Ectodermal cell (in vitro differentiated cells): Measurements from ENCODE around the gene ST6GALNAC2.

Experiments used
- H3K27ac ChIP-seq: 2 replicates; pipeline ENCODE4 v1.7.0; 2013; ENCODE audit warnings: mild to moderate bottlenecking, low read depth, low read length; ENCODE audit not compliant: insufficient read depth, poor library complexity, severe bottlenecking
- H3K27me3 ChIP-seq: 2 replicates; pipeline ENCODE4 v1.7.0; 2013; ENCODE audit warnings: mild to moderate bottlenecking, low read length; ENCODE audit not compliant: insufficient read depth, control insufficient read depth, poor library complexity, severe bottlenecking
- H3K36me3 ChIP-seq: one replicate; pipeline ENCODE4 v1.7.0; 2013; ENCODE audit warnings: low read length; ENCODE audit not compliant: control insufficient read depth, insufficient read depth
- H3K4me1 ChIP-seq: one replicate; pipeline ENCODE4 v1.7.0; 2013; ENCODE audit warnings: low read length; ENCODE audit not compliant: control insufficient read depth, insufficient read depth
- H3K4me3 ChIP-seq: 2 replicates; pipeline ENCODE4 v1.7.0; 2013; ENCODE audit warnings: low read depth, low read length, control low read depth; ENCODE audit not compliant: insufficient read depth
- H3K9me3 ChIP-seq: 2 replicates; pipeline ENCODE4 v1.7.0; 2013; ENCODE audit warnings: mild to moderate bottlenecking, low read length, moderate library complexity; ENCODE audit not compliant: control insufficient read depth
- WGBS, 2 experiments: methylation state at CpG; one replicate each; pipeline ENCODE4 v1.1.7; 2013; ENCODE audit warnings: missing lambda C conversion rate in 2 of 2; 5-methylcytosine and 5-hydroxymethylcytosine counted together

ST6GALNAC2 gene

DNA sequence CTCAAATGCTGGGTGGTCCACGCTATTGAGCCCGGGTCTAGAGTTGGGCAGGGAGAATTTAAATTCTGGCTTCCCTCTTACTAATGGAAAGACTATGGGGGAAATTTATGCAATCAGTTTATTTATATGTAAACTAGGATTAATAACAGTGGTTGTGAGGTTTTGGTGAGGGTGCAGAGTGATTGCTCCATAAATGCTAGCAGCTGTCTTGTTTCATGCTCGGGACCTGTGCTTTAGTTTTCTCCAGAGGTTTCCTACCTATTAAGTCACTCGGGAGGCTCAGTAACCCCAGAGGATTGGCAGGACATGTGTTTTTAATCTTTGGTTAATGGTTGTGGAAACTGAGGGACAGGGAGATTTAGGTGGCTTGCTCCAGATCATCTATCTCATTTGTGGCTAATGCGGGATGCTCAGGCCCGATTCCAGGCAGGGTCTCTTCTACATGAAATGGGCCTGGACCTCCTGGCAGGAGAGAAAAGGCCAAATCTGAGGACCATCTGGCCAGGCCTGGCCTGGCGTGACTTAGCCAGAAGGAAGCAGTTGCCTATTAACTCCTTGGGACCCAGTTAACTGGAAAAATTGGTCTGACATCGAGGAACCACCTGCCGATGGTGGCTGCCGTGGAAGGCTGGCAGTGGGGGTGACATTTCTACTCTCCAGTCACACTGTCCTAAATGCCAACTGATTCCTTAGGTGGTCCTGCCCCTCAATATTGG is 43.8 kb downstream of the ST6GALNAC2 start:
- no peaks in the 10 kb centered on the region for H3K36me3 ChIP-seq
- no peak overlapping the region for H3K4me3 ChIP-seq
- H3K4me1 ChIP-seq: peaks cover 52% of the 10 kb centered on the region
- no peak overlapping the region for H3K27ac ChIP-seq
- H3K9me3 ChIP-seq: no peaks in the 10 kb centered on the region
- H3K27me3 ChIP-seq: peaks cover 44% of the 10 kb centered on the region
- 92 to 93% methylated on average over 10 of the region's 10 CpGs for WGBS, 2 experiments

- WGBS, 2 experiments: 7 to 8% methylated on average over 27 of the region's 27 CpGs
- H3K9me3 ChIP-seq: no peaks in the 10 kb centered on the region
- peak overlapping the region; percentile 11 for H3K4me3 ChIP-seq
- H3K36me3 ChIP-seq: no peaks in the 10 kb centered on the region
- H3K27ac ChIP-seq: no peak overlapping the region
- H3K4me1 ChIP-seq: peaks cover 44% of the 10 kb centered on the region
- peaks cover 57% of the 10 kb centered on the region for H3K27me3 ChIP-seq
Observed at GRCh38 chr17:76540381-76541300, 45.0 kb downstream of the ST6GALNAC2 start.

DNA sequence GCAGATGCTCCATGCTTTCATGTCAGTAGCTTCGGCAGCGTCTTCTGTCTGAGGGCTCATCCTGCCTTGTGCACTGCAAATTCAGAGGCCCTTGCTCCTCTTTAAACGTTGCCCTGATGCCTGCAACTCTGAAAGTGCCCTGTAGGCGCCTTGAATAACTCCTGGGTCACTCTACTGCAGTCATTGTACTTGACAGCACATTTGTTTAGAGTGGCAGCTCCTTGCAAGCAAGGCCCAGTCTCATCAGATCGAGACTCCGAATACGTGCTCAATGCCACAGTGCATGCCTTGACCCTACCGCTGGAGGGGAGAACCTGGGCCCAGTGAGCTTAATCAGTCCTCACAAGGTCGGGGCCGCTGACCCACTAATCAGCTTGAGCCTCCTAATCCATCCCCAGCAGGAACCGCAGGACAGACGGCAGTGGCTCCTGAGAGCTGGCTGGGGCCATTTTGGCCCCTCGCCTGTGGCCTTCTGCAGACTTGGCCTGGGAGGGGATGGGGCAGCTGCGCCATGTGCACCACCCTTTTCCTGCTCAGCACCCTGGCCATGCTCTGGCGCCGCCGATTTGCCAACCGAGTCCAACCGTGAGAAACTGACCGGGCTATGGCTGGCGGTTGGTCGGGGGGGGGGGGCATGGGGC is 45.9 kb downstream of the ST6GALNAC2 start, which contains the start of gene PRCD:
TSS of gene PRCD (plus strand) at position 414 of the 641 bp plus-strand sequence. CDS start at position 512, 98 bp downstream.
- 77 to 80% methylated on average over 22 of the region's 22 CpGs for WGBS, 2 experiments
- Histone ChIP-seq H3K4me3 (peak within 1 kb of the TSS; percentile 11), H3K4me1 (peaks cover 40% of the 10 kb centered on the region), H3K36me3 (no peaks in the 10 kb centered on the region), H3K9me3 (no peaks in the 10 kb centered on the region), H3K27me3 (peaks cover 59% of the 10 kb centered on the region), H3K27ac (no peak within 1 kb of the TSS)

GRCh38 chr17:76538941-76539570 is 46.6 kb downstream of the ST6GALNAC2 start:
- Histone ChIP-seq H3K4me3 (no peak overlapping the region), H3K9me3 (no peaks in the 10 kb centered on the region), H3K36me3 (no peaks in the 10 kb centered on the region), H3K27ac (no peak overlapping the region), H3K4me1 (peaks cover 36% of the 10 kb centered on the region), H3K27me3 (peaks cover 56% of the 10 kb centered on the region)
- 88 to 92% methylated on average over 9 of the region's 9 CpGs for WGBS, 2 experiments

DNA sequence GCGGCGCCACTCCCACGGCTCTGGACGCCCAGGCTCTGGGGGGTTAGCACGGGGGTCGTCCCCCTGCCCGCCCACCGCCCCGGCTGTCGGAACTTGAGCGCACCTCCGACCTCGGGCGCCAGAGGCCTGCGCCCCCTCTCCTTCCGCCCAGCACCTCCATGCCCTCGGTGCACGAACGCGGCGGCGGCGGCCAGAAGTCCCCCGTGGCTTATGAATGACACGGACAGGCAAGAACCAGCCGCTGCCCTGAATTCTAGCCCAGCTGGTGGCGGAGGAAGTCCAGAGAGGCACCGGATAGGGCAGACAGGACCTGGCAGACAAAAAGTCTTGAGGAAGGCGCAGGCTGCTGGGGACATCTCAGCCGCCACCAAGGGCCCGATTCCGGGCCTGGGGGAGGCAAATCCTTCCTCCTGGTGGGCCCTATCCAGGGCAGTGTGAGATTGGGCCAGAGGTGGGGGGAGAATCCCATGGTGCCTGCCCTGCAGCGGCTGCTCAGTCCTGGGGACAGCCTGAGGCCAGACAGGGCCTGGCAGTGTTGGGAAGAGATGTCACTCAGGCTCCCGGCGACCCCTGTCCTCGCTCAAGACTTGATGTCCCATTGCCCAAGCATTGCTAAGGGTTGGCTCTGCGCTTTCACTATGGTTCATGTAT is 47.3 kb downstream of the ST6GALNAC2 start:
- no peaks in the 10 kb centered on the region for H3K36me3 ChIP-seq
- WGBS, 2 experiments: 9 to 11% methylated on average over 37 of the region's 37 CpGs
- peaks cover 29% of the 10 kb centered on the region for H3K4me1 ChIP-seq
- no peaks in the 10 kb centered on the region for H3K9me3 ChIP-seq
- no peak overlapping the region for H3K27ac ChIP-seq
- H3K27me3 ChIP-seq: peaks cover 53% of the 10 kb centered on the region
- H3K4me3 ChIP-seq: peak overlapping the region; percentile 41

- 0 to 1% methylated on average over 94 to 95 of the region's 95 CpGs for WGBS, 2 experiments
- Histone ChIP-seq H3K4me3 (peak within 1 kb of the TSS; percentile 41), H3K9me3 (no peaks in the 10 kb centered on the region)
Observed at GRCh38 chr17:76537578-76538280, 47.9 kb downstream of the ST6GALNAC2 start, which contains the start of gene CYGB. CYGB (minus strand) TSS chr17:76537709; CDS start chr17:76537542, 167 bp downstream.

GRCh38 chr17:76537288-76537577 is 48.4 kb downstream of the ST6GALNAC2 start:
- Histone ChIP-seq H3K36me3 (no peaks in the 10 kb centered on the region), H3K27ac (no peak overlapping the region), H3K27me3 (peaks cover 46% of the 10 kb centered on the region), H3K4me3 (peak overlapping the region; percentile 13), H3K9me3 (no peaks in the 10 kb centered on the region), H3K4me1 (peaks cover 23% of the 10 kb centered on the region)
- 5% methylated on average over 26 of the region's 26 CpGs for WGBS, 2 experiments

More at GRCh38 chr17:76537578-76538280, 47.9 kb downstream of the ST6GALNAC2 start, which contains the start of gene CYGB:
- Histone ChIP-seq H3K36me3 (no peaks in the 10 kb centered on the region), H3K4me1 (peaks cover 23% of the 10 kb centered on the region), H3K27ac (no peak within 1 kb of the TSS), H3K27me3 (peaks cover 46% of the 10 kb centered on the region)

- 55 to 59% methylated on average over 25 of the region's 25 CpGs for WGBS, 2 experiments
- Histone ChIP-seq H3K27me3 (peaks cover 46% of the 10 kb centered on the region), H3K36me3 (no peaks in the 10 kb centered on the region), H3K4me1 (peaks cover 23% of the 10 kb centered on the region), H3K27ac (no peak overlapping the region), H3K9me3 (no peaks in the 10 kb centered on the region), H3K4me3 (peak overlapping the region; percentile 13)
Observed at GRCh38 chr17:76536511-76537287, 49.0 kb downstream of the ST6GALNAC2 start.
